ENCODE results near the gene NUP210.

- TF ChIP-seq POLR2A (IDR thresholded peaks at IDR 0.05): no peak
- no peak for TF ChIP-seq CTCF (IDR thresholded peaks at IDR 0.05)
These were observed 39.2 kb downstream of the NUP210 start for GRCh38 chr3:13380971-13381370.

Measured in thyroid gland (tissue), 4 donors.